ENCODE results near the gene EPM2AIP1. TPM values are rescaled to one million over a fixed set of nuclear protein-coding genes. Genes with fewer than 3 reads are reported as not detected.

The EPM2AIP1 gene
- total RNA-seq: 3.3 and 10.1 TPM in 2 replicates

GRCh38 chr3:36992806-36993325 lies at the start of gene EPM2AIP1:
Gene EPM2AIP1 (minus strand): TSS chr3:36993131. CDS start chr3:36993077, 54 bp downstream.

DNA sequence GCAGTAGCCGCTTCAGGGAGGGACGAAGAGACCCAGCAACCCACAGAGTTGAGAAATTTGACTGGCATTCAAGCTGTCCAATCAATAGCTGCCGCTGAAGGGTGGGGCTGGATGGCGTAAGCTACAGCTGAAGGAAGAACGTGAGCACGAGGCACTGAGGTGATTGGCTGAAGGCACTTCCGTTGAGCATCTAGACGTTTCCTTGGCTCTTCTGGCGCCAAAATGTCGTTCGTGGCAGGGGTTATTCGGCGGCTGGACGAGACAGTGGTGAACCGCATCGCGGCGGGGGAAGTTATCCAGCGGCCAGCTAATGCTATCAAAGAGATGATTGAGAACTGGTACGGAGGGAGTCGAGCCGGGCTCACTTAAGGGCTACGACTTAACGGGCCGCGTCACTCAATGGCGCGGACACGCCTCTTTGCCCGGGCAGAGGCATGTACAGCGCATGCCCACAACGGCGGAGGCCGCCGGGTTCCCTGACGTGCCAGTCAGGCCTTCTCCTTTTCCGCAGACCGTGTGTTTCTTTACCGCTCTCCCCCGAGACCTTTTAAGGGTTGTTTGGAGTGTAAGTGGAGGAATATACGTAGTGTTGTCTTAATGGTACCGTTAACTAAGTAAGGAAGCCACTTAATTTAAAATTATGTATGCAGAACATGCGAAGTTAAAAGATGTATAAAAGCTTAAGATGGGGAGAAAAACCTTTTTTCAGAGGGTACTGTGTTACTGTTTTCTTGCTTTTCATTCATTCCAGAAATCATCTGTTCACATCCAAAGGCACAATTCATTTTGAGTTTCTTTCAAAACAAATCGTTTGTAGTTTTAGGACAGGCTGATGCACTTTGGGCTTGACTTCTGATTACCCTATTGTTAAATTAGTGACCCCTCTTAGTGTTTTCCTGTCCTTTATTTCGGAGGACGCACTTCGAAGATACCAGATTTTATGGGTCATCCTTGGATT lies 674 bp upstream of the EPM2AIP1 start, which contains the start of gene MLH1:
Gene MLH1 (plus strand): TSS at position 193 of the 958 bp plus-strand sequence. CDS start 30 bp downstream, at position 223.

DNA sequence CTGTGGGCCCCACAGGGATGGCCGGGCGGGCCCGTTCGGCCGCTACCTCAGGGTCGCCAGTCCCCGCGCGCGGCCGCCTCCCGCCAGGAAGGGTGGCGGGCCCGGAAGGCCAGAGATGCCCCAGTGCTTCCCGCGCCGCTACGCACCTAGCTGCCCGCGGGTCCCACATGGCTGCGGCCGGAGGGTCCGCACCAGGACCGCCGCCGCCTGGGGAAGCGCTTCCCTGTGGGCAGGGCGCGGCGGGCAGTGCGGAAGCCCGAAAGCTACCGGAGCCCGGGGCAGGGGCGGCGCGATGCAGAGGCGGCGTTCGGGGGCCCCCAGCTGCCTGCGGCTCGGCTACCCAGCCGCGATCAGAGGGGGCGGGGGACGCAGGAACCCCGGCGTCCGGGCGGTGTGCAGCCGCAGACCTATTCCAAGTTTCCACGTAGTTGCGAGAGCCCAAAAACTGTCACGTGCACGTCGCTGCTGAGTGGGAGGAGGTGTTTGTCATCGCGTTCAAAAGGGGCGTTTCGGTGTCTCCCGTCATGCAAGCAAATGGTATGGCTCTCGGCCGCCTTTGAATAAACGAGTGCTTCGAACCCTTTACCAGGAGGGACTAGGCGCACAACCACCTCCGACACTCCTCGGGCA lies 48.2 kb downstream of the EPM2AIP1 start, which contains the start of gene TRANK1:
Gene TRANK1 (minus strand): TSS at position 414 of the 630 bp plus-strand sequence. CDS start 245 bp downstream, at position 169.

Other genes starting within 250 kb of the EPM2AIP1 start
- under 0.01 TPM in 1 of 2 replicates, not detected in the other for gene DCLK3, start 228.6 kb downstream of the EPM2AIP1 start, total RNA-seq
- gene TRANK1, start 48.1 kb downstream of the EPM2AIP1 start, total RNA-seq: 2.4 and 9.6 TPM in 2 replicates
- gene MLH1, start 387 bp upstream of the EPM2AIP1 start, total RNA-seq: 27.1 and 42.4 TPM in 2 replicates
- gene LRRFIP2, start 181.5 kb upstream of the EPM2AIP1 start, total RNA-seq: 26.5 and 38.0 TPM in 2 replicates

Measured in mesangial cell (primary cell).